Endothelial cell (in vitro differentiated cells): ENCODE data around the gene TNN. TPM values are rescaled to one million over a fixed set of nuclear protein-coding genes. Genes with fewer than 3 reads are reported as not detected.

ENCODE experiments used
- DNase-seq: peaks from one replicate; pipeline ENCODE4 v3.0.0; 2021; ENCODE audit warnings: low spot score
- H3K27ac Mint-ChIP-seq: one replicate; pipeline ENCODE4 v1.8.0; 2021; ENCODE audit warnings: mixed read lengths, inconsistent platforms; ENCODE audit not compliant: unreplicated experiment
- H3K27me3 Mint-ChIP-seq: one replicate; pipeline ENCODE4 v1.8.0; 2021; ENCODE audit warnings: mild to moderate bottlenecking, moderate library complexity, mixed read lengths, inconsistent platforms; ENCODE audit not compliant: unreplicated experiment
- H3K36me3 Mint-ChIP-seq: one replicate; pipeline ENCODE4 v1.8.0; 2021; ENCODE audit warnings: mild to moderate bottlenecking, low read depth, mixed read lengths, inconsistent platforms; ENCODE audit not compliant: unreplicated experiment
- H3K4me1 Mint-ChIP-seq: one replicate; pipeline ENCODE4 v1.8.0; 2021; ENCODE audit warnings: mild to moderate bottlenecking, mixed read lengths, inconsistent platforms; ENCODE audit not compliant: unreplicated experiment
- H3K4me3 Mint-ChIP-seq: one replicate; pipeline ENCODE4 v1.8.0; 2021; ENCODE audit warnings: mild to moderate bottlenecking, mixed read lengths, inconsistent platforms; ENCODE audit not compliant: unreplicated experiment
- H3K9me3 Mint-ChIP-seq: one replicate; pipeline ENCODE4 v1.8.0; 2021; ENCODE audit warnings: mixed read lengths, inconsistent platforms; ENCODE audit not compliant: unreplicated experiment
- total RNA-seq: library from RNA; stranded (reverse); fragmentation: NEBNext Ultra II Directional; extraction: Animal tissue kit (Norgen Biotek cat#: 25700); gene quantifications from one replicate; pipeline ENCODE4 v1.2.1, GENCODE V29; 2021; ENCODE audit not compliant: unreplicated experiment
- TF ChIP-seq, protein P1 (sequence below): fragments of 200-600 bp; sonication (generic); IDR thresholded peaks from one replicate; pipeline ENCODE4 v1.5.0; 2021; ENCODE audit warnings: antibody characterized with exemption; ENCODE audit not compliant: unreplicated experiment

Gene TNN
- total RNA-seq, 1 donor from 2014 or later: 4.1 TPM

GRCh38 chr1:175145899-175146528 lies 78.4 kb downstream of the TNN start:
- Mint-ChIP-seq H3K4me1 (peaks cover 8% of the 10 kb centered on the region), H3K27ac (no peak overlapping the region), H3K27me3 (peaks cover 13% of the 10 kb centered on the region), H3K4me3 (no peak overlapping the region), H3K36me3 (peaks cover 6% of the 10 kb centered on the region), H3K9me3 (no peaks in the 10 kb centered on the region)
- no peak for DNase-seq
- TF ChIP-seq, protein P1, sequence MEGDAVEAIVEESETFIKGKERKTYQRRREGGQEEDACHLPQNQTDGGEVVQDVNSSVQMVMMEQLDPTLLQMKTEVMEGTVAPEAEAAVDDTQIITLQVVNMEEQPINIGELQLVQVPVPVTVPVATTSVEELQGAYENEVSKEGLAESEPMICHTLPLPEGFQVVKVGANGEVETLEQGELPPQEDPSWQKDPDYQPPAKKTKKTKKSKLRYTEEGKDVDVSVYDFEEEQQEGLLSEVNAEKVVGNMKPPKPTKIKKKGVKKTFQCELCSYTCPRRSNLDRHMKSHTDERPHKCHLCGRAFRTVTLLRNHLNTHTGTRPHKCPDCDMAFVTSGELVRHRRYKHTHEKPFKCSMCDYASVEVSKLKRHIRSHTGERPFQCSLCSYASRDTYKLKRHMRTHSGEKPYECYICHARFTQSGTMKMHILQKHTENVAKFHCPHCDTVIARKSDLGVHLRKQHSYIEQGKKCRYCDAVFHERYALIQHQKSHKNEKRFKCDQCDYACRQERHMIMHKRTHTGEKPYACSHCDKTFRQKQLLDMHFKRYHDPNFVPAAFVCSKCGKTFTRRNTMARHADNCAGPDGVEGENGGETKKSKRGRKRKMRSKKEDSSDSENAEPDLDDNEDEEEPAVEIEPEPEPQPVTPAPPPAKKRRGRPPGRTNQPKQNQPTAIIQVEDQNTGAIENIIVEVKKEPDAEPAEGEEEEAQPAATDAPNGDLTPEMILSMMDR: no peak

DNA sequence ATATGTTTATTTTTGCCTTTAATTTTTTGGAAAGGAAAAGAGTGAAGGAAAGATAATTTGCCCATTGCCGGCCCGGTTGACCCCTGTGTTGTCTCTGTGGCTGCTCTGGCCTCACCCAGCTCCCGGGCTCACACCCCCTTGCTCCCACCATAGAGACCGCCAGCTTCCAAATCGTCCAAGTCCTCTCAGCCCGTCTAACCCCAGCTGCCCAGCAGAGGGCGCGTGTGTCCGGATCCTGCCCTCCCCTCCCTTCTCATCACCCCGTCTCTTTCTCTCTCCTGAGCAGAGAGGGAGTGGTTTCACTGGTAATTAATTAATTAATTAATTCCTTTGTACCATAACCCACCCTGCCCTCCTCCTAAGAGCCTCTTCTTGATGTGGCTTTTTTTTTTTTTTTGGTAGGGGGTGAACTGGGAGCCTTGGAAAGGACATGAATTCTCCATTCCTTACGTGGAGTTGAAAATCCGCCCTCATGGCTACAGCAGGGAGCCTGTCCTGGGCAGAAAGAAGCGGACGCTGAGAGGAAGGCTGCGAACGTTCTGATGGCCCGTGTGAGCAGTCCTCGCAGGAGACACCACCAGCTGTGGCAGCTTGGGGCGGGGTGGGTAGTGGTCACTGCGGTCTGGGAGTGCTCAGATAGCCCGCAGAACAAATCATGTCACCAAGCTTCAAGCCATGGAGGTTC lies 79.0 kb downstream of the TNN start:
- Mint-ChIP-seq H3K4me3 (no peak overlapping the region), H3K9me3 (no peaks in the 10 kb centered on the region), H3K27me3 (peaks cover 15% of the 10 kb centered on the region), H3K4me1 (peaks cover 15% of the 10 kb centered on the region), H3K27ac (no peak overlapping the region), H3K36me3 (peaks cover 6% of the 10 kb centered on the region)
- DNase-seq: peak; percentile 86
- TF ChIP-seq, protein P1: peak; percentile 84

DNA sequence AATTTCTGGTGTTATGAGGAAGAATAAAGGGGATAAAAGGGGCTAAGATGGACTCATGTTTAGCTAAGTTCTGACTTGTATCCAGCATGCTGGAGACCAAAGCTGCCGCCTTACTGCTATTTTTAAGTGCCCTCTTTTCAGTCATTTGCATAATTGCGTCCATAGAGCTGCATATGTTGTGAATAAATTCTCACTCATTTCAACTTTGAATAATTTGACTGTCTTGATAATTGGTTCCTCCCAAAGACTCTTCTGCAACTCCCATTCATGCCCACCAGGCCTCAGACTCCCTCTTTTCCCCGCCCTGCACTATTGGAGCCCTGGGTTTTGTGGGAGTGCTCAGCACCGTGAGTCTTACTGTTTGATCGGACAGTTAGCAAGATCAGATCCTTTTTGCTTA lies 79.9 kb downstream of the TNN start:
- no peak overlapping the region for H3K27ac Mint-ChIP-seq
- H3K27me3 Mint-ChIP-seq: peaks cover 15% of the 10 kb centered on the region

DNA sequence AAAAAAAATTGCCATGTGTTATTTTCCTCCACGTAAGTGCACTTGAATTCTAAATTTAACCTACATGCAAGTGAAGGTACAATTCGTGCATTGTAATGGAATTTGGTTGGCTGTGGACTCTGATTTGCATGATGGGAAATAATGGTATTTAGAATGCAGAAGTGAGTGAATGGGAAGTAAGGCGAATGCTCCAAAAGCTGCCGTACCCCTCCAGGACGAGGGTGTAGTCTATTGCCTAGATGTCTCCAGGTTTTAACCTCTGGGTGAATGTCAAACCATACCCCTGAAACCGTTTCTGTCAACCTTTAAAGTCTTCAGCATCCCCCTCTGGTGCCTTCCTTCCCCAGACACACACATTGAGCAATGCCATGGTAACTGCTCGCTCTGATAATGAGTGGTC lies 80.4 kb downstream of the TNN start:
- Mint-ChIP-seq H3K4me1 (peaks cover 16% of the 10 kb centered on the region), H3K27me3 (peaks cover 10% of the 10 kb centered on the region), H3K9me3 (no peaks in the 10 kb centered on the region), H3K36me3 (peaks cover 6% of the 10 kb centered on the region), H3K4me3 (no peak overlapping the region), H3K27ac (no peak overlapping the region)
- TF ChIP-seq, protein P1: no peak
- DNase-seq: no peak

More for the DNA sequence above, 79.9 kb downstream of the TNN start:
- no peaks in the 10 kb centered on the region for H3K9me3 Mint-ChIP-seq
- H3K4me1 Mint-ChIP-seq: peaks cover 16% of the 10 kb centered on the region
- H3K4me3 Mint-ChIP-seq: no peak overlapping the region
- TF ChIP-seq, protein P1: no peak
- DNase-seq: no peak
- H3K36me3 Mint-ChIP-seq: peaks cover 6% of the 10 kb centered on the region
